HG03280 (cell line): ENCODE measurements around the gene BRINP1.

Experiments
- ATAC-seq: cut with Tn5 transposase; IDR thresholded peaks from one replicate; pipeline ENCODE4 v1.9.1; 2021; ENCODE audit warnings: mild to moderate bottlenecking, moderate library complexity; ENCODE audit not compliant: unreplicated experiment

BRINP1 gene

GRCh38 chr9:119283078-119283794 is 86.0 kb downstream of the BRINP1 start:
- no peak for ATAC-seq

- no peak for ATAC-seq
Measured at GRCh38 chr9:119282476-119283077, 86.7 kb downstream of the BRINP1 start.

- no peak for ATAC-seq
Measured at GRCh38 chr9:119280740-119281485, 88.3 kb downstream of the BRINP1 start.

- no peak for ATAC-seq
Measured at GRCh38 chr9:119278171-119278570, 91.1 kb downstream of the BRINP1 start.

GRCh38 chr9:119273984-119274665 is 95.1 kb downstream of the BRINP1 start:
- ATAC-seq: no peak

- no peak for ATAC-seq
Measured at GRCh38 chr9:119273325-119273904, 95.8 kb downstream of the BRINP1 start.

- no peak for ATAC-seq
Measured at GRCh38 chr9:119272500-119273211, 96.6 kb downstream of the BRINP1 start.

- ATAC-seq: no peak
Measured at GRCh38 chr9:119268985-119269384, 100.2 kb downstream of the BRINP1 start.

GRCh38 chr9:119264165-119264564 is 105.1 kb downstream of the BRINP1 start:
- no peak for ATAC-seq

- no peak for ATAC-seq
Measured at GRCh38 chr9:119257592-119257991, 111.6 kb downstream of the BRINP1 start.

GRCh38 chr9:119255116-119255515 is 114.1 kb downstream of the BRINP1 start:
- ATAC-seq: no peak

GRCh38 chr9:119252671-119253299 is 116.5 kb downstream of the BRINP1 start:
- ATAC-seq: no peak

- no peak for ATAC-seq
Measured at GRCh38 chr9:119251936-119252335, 117.3 kb downstream of the BRINP1 start.

GRCh38 chr9:119250730-119251129 is 118.5 kb downstream of the BRINP1 start:
- no peak for ATAC-seq

- no peak for ATAC-seq
Measured at GRCh38 chr9:119240546-119240945, 128.7 kb downstream of the BRINP1 start.

GRCh38 chr9:119234636-119235035 is 134.6 kb downstream of the BRINP1 start:
- no peak for ATAC-seq

GRCh38 chr9:119227422-119227821 is 141.8 kb downstream of the BRINP1 start:
- no peak for ATAC-seq

GRCh38 chr9:119224431-119224830 is 144.8 kb downstream of the BRINP1 start:
- no peak for ATAC-seq

GRCh38 chr9:119221276-119221675 is 148.0 kb downstream of the BRINP1 start:
- ATAC-seq: no peak

- ATAC-seq: no peak
Measured at GRCh38 chr9:119218293-119218692, 150.9 kb downstream of the BRINP1 start.
